Glomerular visceral epithelial cell (primary cell): ENCODE data around the gene MAPK12.
"Not testable (repeated sequence)": the region's sequence is repeated elsewhere in the genome, so short reads cannot be mapped to it uniquely, and the experiment has no call there.

Experiments used
- DNase-seq: peaks from one replicate; pipeline ENCODE4 v3.0.0-alpha.2; 2016; ENCODE audit errors: extremely low spot score

Gene MAPK12

DNA sequence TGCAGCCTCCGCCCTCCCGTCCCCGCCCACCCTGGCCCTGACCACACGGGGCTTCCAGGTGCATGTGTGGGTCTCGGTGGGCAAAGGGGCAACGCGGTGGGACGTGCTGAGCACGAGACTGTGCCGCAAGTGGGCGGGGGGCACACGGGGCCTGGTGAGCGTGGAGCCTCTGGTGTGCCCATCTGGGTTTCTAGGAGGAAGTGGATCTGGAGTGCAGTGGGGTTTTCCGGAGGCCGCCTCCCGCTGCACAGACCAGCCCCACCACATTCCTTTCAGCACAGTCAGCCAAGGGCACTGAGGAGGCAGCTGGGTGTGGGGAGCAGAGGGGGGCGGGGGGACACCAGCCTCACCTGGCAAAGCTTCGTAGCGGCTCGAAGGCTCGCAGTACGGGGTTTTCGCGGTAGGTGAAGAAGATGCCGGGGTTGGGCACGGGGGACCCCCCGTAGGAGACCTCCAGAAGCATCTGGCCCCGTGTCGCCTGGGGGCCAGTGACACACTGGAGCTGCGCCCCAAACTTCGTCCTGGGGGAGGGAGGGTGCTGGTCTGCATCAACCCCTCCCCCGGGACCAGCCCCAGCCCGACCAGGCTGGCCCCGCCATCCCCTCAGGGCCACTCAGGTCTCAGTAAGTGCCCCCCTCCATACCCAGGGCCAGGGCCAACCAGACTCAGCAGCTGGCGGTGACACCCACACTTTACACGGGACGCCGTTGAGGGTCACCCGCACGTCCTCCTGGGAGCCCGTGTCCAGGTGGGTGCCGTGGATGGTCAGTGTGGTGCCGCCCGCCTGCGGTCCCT is 21.1 kb upstream of the MAPK12 start:
- DNase-seq: peak; percentile 94

DNA sequence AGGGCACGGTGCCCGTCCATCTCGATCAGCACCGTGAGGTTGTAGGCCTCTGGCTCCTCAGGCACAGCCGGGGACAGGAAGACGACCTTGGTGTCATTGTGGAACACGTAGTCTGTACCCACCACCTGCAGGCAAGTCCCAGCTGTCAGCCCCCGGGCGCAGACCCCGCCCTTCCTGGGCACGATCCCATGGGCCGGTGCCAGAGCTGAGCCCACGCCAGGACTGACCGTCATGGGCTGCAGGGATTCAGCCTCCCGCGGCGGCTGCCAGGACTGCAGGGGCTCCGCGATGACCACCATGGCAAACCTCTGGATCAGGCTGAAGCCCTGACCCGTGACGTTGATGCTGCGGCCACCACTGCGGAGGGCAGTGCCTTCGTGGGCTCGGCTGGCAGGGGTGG is 20.5 kb upstream of the MAPK12 start:
- peak; percentile 79 for DNase-seq

DNA sequence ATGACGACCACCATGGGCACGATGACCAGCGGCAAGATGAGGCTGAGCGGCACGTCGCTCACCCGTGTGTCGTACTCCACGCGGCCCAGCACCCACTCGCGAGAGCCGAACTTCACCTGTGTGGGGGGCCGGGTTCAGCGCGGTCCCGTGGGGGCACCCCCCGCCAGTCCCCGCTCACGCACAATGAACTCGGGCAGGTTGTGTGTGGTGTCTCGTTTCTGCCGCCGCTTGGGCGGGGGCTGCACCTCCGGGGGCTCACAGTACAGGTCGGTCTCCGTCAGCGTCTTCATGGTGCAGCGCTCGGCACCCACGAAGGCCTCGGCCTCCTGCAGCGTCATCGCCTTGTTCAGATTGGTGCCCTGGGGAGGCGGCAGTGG is 19.9 kb upstream of the MAPK12 start:
- no peak for DNase-seq

- DNase-seq: no peak
Measured at GRCh38 chr22:50280708-50281383, 19.4 kb upstream of the MAPK12 start.

DNA sequence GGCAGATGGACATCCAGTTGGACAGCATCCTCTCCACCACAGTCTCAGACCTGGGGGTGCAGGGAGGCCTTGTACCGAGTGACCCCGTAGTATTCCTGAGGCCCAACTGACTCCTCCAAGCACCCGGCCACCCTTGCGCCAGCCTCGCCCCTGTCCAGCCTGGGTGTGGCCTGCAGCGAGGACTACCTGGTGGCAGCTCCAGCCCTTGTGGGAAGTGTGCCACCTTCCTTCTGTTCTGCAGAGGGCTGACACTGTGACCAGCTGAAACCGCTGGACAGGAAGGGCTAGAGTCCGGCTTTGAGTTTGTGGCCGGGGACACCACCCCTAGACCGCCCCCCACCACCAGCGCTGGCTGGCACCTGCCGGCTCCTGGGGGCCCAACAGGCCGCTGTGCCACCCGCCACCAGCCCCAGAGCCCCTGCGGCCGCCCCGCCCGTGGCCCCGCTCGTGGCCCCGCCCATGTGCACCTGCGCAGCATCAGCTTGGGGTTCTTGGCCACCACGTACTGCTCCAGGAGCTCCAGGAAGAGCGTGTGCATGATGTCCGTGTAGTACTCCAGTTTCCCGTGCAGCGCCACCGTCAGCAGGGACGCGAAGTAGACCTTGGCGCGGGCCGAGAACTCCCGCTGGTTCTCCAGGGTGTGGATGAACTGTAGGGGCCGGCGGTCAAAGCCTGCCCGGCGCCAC is 18.7 kb upstream of the MAPK12 start:
- no peak for DNase-seq

DNA sequence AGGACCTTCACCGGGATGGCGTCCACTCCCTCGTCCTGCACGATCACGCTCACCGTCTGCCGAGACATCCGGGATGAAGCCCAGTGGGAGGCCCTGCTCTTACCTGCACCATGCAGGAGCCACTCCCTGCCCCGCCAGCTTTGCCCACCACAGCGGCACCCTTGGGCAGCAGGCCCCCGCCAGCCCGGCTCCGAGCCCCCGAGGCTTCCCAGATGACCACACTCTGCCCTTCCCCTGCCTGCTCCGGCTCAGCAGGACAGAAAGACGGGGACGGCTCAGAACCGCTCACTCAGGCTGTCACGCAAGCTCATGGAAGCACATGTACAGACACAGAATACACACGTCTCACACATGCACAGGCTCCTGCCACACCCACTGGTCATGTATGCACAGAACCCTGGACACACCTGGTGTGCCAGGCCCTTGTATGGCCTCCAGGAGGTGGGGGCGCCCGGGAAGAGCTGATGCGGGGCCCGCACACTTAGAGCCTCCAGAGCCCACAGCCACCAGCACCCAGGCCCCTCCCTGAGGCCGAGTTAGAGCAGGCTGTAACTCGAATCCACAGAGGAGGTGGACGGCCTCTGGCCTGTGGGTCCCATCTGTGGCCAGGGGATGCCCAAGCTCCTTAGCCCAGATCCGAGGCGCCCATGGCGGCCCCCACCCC is 17.6 kb upstream of the MAPK12 start:
- no peak for DNase-seq

- no peak for DNase-seq
Measured at GRCh38 chr22:50278461-50278860, 17.0 kb upstream of the MAPK12 start.

DNA sequence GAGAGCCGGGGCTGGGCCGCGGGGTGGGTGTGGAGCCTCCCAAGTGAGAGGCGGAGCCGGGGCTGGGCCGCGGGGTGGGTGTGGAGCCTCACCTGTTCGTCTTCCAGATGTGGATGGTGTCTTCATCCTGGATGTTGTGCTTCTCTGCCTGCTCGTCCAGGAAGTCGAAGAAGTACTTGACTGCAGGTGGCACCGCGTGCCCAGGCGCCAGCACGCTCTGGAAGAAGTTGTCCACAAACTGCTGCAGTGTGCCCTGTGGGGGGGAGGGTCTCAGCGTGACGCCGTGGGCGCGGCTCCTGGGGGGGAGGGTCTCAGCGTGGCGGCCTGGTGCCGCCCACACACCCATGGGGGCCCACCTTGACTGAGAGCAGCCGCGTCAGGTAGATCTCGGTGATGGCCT is 16.3 kb upstream of the MAPK12 start:
- no peak for DNase-seq

DNA sequence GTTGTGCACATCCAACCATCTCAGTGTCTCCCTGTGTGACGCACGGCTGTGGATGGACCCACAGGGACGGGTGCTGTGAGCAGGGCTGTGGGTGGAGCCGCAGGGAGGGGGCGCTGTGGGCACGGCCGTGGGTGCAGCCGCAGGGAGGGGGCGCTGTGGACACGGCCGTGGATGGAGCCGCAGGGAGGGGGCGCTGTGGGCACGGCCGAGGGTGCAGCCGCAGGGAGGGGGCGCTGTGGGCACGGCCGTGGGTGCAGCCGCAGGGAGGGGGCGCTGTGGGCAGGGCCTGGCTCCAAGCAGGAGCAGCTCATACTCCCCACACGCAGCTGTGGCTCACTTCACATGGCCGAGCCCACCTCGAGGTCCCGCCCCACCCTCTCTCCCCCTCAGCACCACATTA is 14.7 kb upstream of the MAPK12 start:
- DNase-seq: peak; percentile 35

- no peak for DNase-seq
Measured at GRCh38 chr22:50275181-50276055, 13.9 kb upstream of the MAPK12 start.

DNA sequence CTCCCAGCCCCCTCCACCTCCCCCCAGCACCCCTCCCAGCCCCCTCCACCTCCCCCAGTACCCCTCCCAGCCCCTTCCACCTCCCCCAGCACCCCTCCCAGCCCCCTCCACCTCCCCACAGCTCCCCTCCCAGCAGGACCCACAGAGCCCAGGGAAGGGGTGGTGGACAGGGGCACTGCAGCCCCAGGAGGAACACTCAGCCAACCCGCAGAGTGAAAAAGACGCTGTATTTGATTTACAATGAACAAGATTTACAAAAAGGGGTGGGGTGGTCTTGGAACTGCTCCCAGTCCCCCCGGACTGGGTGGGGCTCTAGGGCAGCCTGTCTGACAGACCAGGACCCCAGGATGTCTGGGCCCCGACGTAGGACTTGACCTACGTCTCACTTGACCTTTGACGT is 13.3 kb upstream of the MAPK12 start:
- DNase-seq: no peak

GRCh38 chr22:50274311-50274710 is 12.8 kb upstream of the MAPK12 start:
- DNase-seq: peak; percentile 60

GRCh38 chr22:50273781-50274180 is 12.3 kb upstream of the MAPK12 start:
- DNase-seq: not testable (repeated sequence)

GRCh38 chr22:50273352-50273751 is 11.9 kb upstream of the MAPK12 start:
- DNase-seq: not testable (repeated sequence)

- DNase-seq: no peak
Measured at GRCh38 chr22:50272044-50272802, 10.7 kb upstream of the MAPK12 start.

- peak; percentile 65 for DNase-seq
Measured at GRCh38 chr22:50271519-50271970, 10.1 kb upstream of the MAPK12 start.

- peak; percentile 69 for DNase-seq
Measured at GRCh38 chr22:50270666-50271394, 9.3 kb upstream of the MAPK12 start.

- peak; percentile 45 for DNase-seq
Measured at GRCh38 chr22:50269970-50270665, 8.6 kb upstream of the MAPK12 start, which contains the start of gene MAPK11. Gene MAPK11, minus strand, starts transcription at chr22:50270380. Its CDS starts 88 bp downstream, at chr22:50270292.

- DNase-seq: no peak
Measured at GRCh38 chr22:50269573-50269969, 8.1 kb upstream of the MAPK12 start.
